Stimulated activated CD4-positive, alpha-beta T cell treated with anti-CD3 and anti-CD28 coated beads, Interleukin-1b, Interleukin-23, amount 100 ng/mL, for 48 hours (primary cell): ENCODE data around the gene HSF2BP.
"Not testable (repeated sequence)": the region's sequence is repeated elsewhere in the genome, so short reads cannot be mapped to it uniquely, and the experiment has no call there.

Source experiments
- DNase-seq: peaks from one replicate; pipeline ENCODE4 v3.0.0-alpha.2; 2020

Gene HSF2BP

GRCh38 chr21:43659136-43660000 lies at the start of gene HSF2BP, which contains the start of gene RRP1B:
HSF2BP (minus strand) TSS chr21:43659488; CDS start chr21:43658096, 1,392 bp downstream.
RRP1B (plus strand) TSS chr21:43659560; CDS start chr21:43659665, 105 bp downstream.
- DNase-seq = peak; percentile 79

GRCh38 chr21:43708745-43709381 lies 49.6 kb upstream of the HSF2BP start:
- DNase-seq = no peak

GRCh38 chr21:43707462-43707861 lies 48.2 kb upstream of the HSF2BP start:
- DNase-seq = no peak

- no peak for DNase-seq
Measured at GRCh38 chr21:43703035-43703880, 44.0 kb upstream of the HSF2BP start.

- DNase-seq = no peak
Measured at GRCh38 chr21:43702785-43703034, 43.4 kb upstream of the HSF2BP start.

- DNase-seq = no peak
Measured at GRCh38 chr21:43701936-43702784, 42.9 kb upstream of the HSF2BP start.

GRCh38 chr21:43699933-43700599 lies 40.8 kb upstream of the HSF2BP start:
- DNase-seq = no peak

GRCh38 chr21:43699492-43699777 lies 40.1 kb upstream of the HSF2BP start:
- DNase-seq = not testable (repeated sequence)

- DNase-seq = no peak
Measured at GRCh38 chr21:43697758-43698643, 38.7 kb upstream of the HSF2BP start.

GRCh38 chr21:43696214-43696613 lies 36.9 kb upstream of the HSF2BP start:
- DNase-seq = no peak

GRCh38 chr21:43694437-43695079 lies 35.3 kb upstream of the HSF2BP start:
- no peak for DNase-seq

GRCh38 chr21:43693981-43694380 lies 34.7 kb upstream of the HSF2BP start:
- no peak for DNase-seq

- DNase-seq = no peak
Measured at GRCh38 chr21:43692949-43693348, 33.7 kb upstream of the HSF2BP start.

GRCh38 chr21:43691801-43692200 lies 32.5 kb upstream of the HSF2BP start:
- no peak for DNase-seq

GRCh38 chr21:43691086-43691795 lies 32.0 kb upstream of the HSF2BP start:
- no peak for DNase-seq

- no peak for DNase-seq
Measured at GRCh38 chr21:43690346-43690745, 31.1 kb upstream of the HSF2BP start.

- DNase-seq = no peak
Measured at GRCh38 chr21:43689556-43690337, 30.5 kb upstream of the HSF2BP start.

GRCh38 chr21:43688906-43689305 lies 29.6 kb upstream of the HSF2BP start:
- DNase-seq = no peak
